GM23338 (cell line): Measurements from ENCODE around the gene NWD2. TPM values are rescaled to one million over a fixed set of nuclear protein-coding genes. Genes with fewer than 3 reads are reported as not detected.

ENCODE experiments used
- ATAC-seq: fragments of 200-7000 bp; cut with Tn5 transposase; 3 replicates; pipeline ENCODE4 v1.9.1; 2020
- DNase-seq: peaks from one replicate; pipeline ENCODE4 v3.0.0-alpha.2; 2015; ENCODE audit warnings: low spot score
- H2AFZ ChIP-seq: fragments of 200-600 bp; sonication (generic); 2 replicates; pipeline ENCODE4 v1.8.0; 2016; ENCODE audit warnings: antibody characterized with exemption, mild to moderate bottlenecking, moderate library complexity
- H3F3A ChIP-seq: fragments of 200-600 bp; sonication (generic); replicated peaks from 2 replicates; pipeline ENCODE4 v1.8.0; 2017; ENCODE audit warnings: antibody characterized with exemption, mixed run types, low read depth
- H3K27ac ChIP-seq: fragments of 200-600 bp; sonication (generic); 2 replicates; pipeline ENCODE4 v1.6.1; 2016; ENCODE audit warnings: low read depth
- H3K27me3 ChIP-seq: fragments of 200-600 bp; sonication (generic); 2 replicates; pipeline ENCODE4 v1.8.0; 2016; ENCODE audit warnings: mild to moderate bottlenecking, mixed run types, moderate library complexity; ENCODE audit not compliant: insufficient read depth
- H3K36me3 ChIP-seq: fragments of 200-600 bp; sonication (generic); 2 replicates; pipeline ENCODE4 v1.8.0; 2016; ENCODE audit warnings: mild to moderate bottlenecking; ENCODE audit not compliant: insufficient read depth
- H3K4me1 ChIP-seq: fragments of 200-600 bp; sonication (generic); 2 replicates; pipeline ENCODE4 v1.8.0; 2016; ENCODE audit warnings: mild to moderate bottlenecking, moderate library complexity; ENCODE audit not compliant: insufficient read depth
- H3K4me2 ChIP-seq: fragments of 200-600 bp; sonication (generic); 2 replicates; pipeline ENCODE4 v1.7.1; 2017; ENCODE audit warnings: mixed run types
- H3K4me3 ChIP-seq: fragments of 200-600 bp; sonication (generic); 2 replicates; pipeline ENCODE4 v1.6.1; 2016; ENCODE audit warnings: mixed run types
- H3K79me2 ChIP-seq: fragments of 200-600 bp; sonication (generic); replicated peaks from 2 replicates; pipeline ENCODE4 v1.8.0; 2017; ENCODE audit warnings: mild to moderate bottlenecking; ENCODE audit not compliant: insufficient read depth
- H3K9me2 ChIP-seq: fragments of 200-600 bp; sonication (generic); 2 replicates; pipeline ENCODE4 v1.8.0; 2017; ENCODE audit not compliant: insufficient read depth
- H4K20me1 ChIP-seq: fragments of 200-600 bp; sonication (generic); replicated peaks from 2 replicates; pipeline ENCODE4 v1.8.0; 2017; ENCODE audit warnings: mild to moderate bottlenecking; ENCODE audit not compliant: insufficient read depth
- H3K27ac Mint-ChIP-seq: 2 replicates; pipeline ENCODE4 v1.8.0; 2020; ENCODE audit warnings: inconsistent platforms, mild to moderate bottlenecking, moderate library complexity, mixed read lengths
- H3K27me3 Mint-ChIP-seq: 3 replicates; pipeline ENCODE4 v1.8.0; 2022; ENCODE audit warnings: low read depth, mild to moderate bottlenecking, moderate library complexity, mixed read lengths, inconsistent platforms; ENCODE audit not compliant: insufficient read depth, poor library complexity
- H3K36me3 Mint-ChIP-seq: 3 replicates; pipeline ENCODE4 v1.8.0; 2021; ENCODE audit warnings: low read depth, mild to moderate bottlenecking, inconsistent platforms, moderate library complexity, mixed read lengths
- H3K4me1 Mint-ChIP-seq: 3 replicates; pipeline ENCODE4 v1.8.0; 2020; ENCODE audit warnings: mild to moderate bottlenecking, inconsistent platforms, mixed read lengths
- H3K4me3 Mint-ChIP-seq: 3 replicates; pipeline ENCODE4 v1.8.0; 2021; ENCODE audit warnings: moderate library complexity, mild to moderate bottlenecking, inconsistent platforms, mixed read lengths
- H3K9me3 Mint-ChIP-seq: 3 replicates; pipeline ENCODE4 v1.8.0; 2020; ENCODE audit warnings: moderate library complexity, mild to moderate bottlenecking, inconsistent platforms, mixed read lengths
- CREB1 ChIP-seq: fragments of 250-450 bp; sonication (Bioruptor Pico); IDR thresholded peaks from 2 replicates; pipeline ENCODE4 v1.5.0; 2020; ENCODE audit warnings: low read depth, mild to moderate bottlenecking, moderate library complexity
- EZH2 ChIP-seq: fragments of 200-600 bp; sonication (generic); IDR thresholded peaks from one replicate; pipeline ENCODE4 v1.8.0; 2017; ENCODE audit warnings: antibody characterized with exemption, mild to moderate bottlenecking, low read depth; ENCODE audit not compliant: unreplicated experiment
- EZH2phosphoT487 ChIP-seq: fragments of 200-600 bp; sonication (generic); IDR thresholded peaks from one replicate; pipeline ENCODE4 v1.8.1; 2018; ENCODE audit warnings: antibody characterized with exemption; ENCODE audit not compliant: unreplicated experiment
- JUNB ChIP-seq: IDR thresholded peaks from one replicate; pipeline ENCODE4 v1.6.1; 2016; ENCODE audit warnings: antibody characterized with exemption; ENCODE audit not compliant: unreplicated experiment
- NANOG ChIP-seq: IDR thresholded peaks from 2 replicates; pipeline ENCODE4 v1.6.1; 2016; ENCODE audit warnings: antibody characterized with exemption, borderline replicate concordance
- POLR2AphosphoS5 ChIP-seq: IDR thresholded peaks from 2 replicates; pipeline ENCODE4 v1.6.1; 2016; ENCODE audit warnings: antibody characterized with exemption, low read depth
- STAT1 ChIP-seq: IDR thresholded peaks from one replicate; pipeline ENCODE4 v1.6.1; 2016; ENCODE audit warnings: antibody characterized with exemption; ENCODE audit not compliant: unreplicated experiment
- ZNF114 ChIP-seq: fragments of 250-450 bp; sonication (Bioruptor Pico); IDR thresholded peaks from 2 replicates; pipeline ENCODE4 v1.5.0; 2020; ENCODE audit warnings: mild to moderate bottlenecking, moderate library complexity
- ZNF331 ChIP-seq: fragments of 250-450 bp; sonication (Bioruptor Pico); IDR thresholded peaks from 2 replicates; pipeline ENCODE4 v1.5.0; 2020; ENCODE audit warnings: low read depth, mild to moderate bottlenecking, moderate library complexity
- polyA plus RNA-seq: library from polyadenylated mRNA; unstranded; fragments of >200 nt; fragmentation: Nextera tagmentation; extraction: Ambion mirVana; gene quantifications from 2 replicates; pipeline ENCODE4 v1.2.1, GENCODE V29; 2016
- total RNA-seq: library from RNA; depleted of rRNA; stranded (reverse); fragments of >200 nt; shearing (Covaris generic); gene quantifications from 2 replicates; pipeline ENCODE4 v1.2.3, GENCODE V29; 2014
- TF ChIP-seq, protein P1 (sequence below): IDR thresholded peaks from 2 replicates; pipeline ENCODE4 v1.6.1; 2016; ENCODE audit warnings: antibody characterized with exemption
- TF ChIP-seq, protein P2 (sequence below): IDR thresholded peaks from one replicate; pipeline ENCODE4 v1.6.1; 2018; ENCODE audit warnings: antibody characterized with exemption; ENCODE audit not compliant: unreplicated experiment
- TF ChIP-seq, protein P3 (sequence below): fragments of 250-450 bp; sonication (Bioruptor Pico); IDR thresholded peaks from 2 replicates; pipeline ENCODE4 v1.5.0; 2020; ENCODE audit warnings: mild to moderate bottlenecking, moderate library complexity
- TF ChIP-seq, protein P4 (sequence below), 2 experiments: fragments of 200-600 bp in 1 of 2; sonication (generic) in 1 of 2; conservative IDR thresholded peaks; 2 replicates each; pipeline versions ENCODE4 v1.5.1 to v1.6.1; 2016 to 2017; ENCODE audit warnings: antibody characterized with exemption in 2 of 2, low read depth in 2 of 2, mild to moderate bottlenecking in 2 of 2, moderate library complexity in 1 of 2

The NWD2 gene
- total and polyA plus RNA-seq, 2 experiments from 2014 or later = 0.07 TPM; not detected in 1

GRCh38 chr4:37225778-37226177, 18.8 kb upstream of the NWD2 start:
- no peaks in the 10 kb centered on the region for H3K9me2 ChIP-seq
- no peak overlapping the region for H3K4me3 Mint-ChIP-seq
- no peak overlapping the region for H3K27ac Mint-ChIP-seq
- no peaks in the 10 kb centered on the region; the same call in 2 of the 3 replicates for H3K9me3 Mint-ChIP-seq
- no peak overlapping the region for H3K27ac ChIP-seq
- H3K36me3 Mint-ChIP-seq = no peaks in the 10 kb centered on the region
- no peaks in the 10 kb centered on the region for H3K27me3 Mint-ChIP-seq
- no peak overlapping the region for H2AFZ ChIP-seq
- H3K4me1 ChIP-seq = no peaks in the 10 kb centered on the region
- H3K4me1 Mint-ChIP-seq = no peaks in the 10 kb centered on the region
- H3F3A ChIP-seq = no peaks in the 10 kb centered on the region
- DNase-seq (no peak), ATAC-seq (no peak)
- H3K27me3 ChIP-seq = no peaks in the 10 kb centered on the region
- no peaks in the 10 kb centered on the region for H3K79me2 ChIP-seq
- H3K36me3 ChIP-seq = no peaks in the 10 kb centered on the region
- H4K20me1 ChIP-seq = no peaks in the 10 kb centered on the region
- H3K4me3 ChIP-seq = no peak overlapping the region
- TF ChIP-seq ZNF114 (CRISPR knock-in tag) = no peak
- TF ChIP-seq, protein P1, sequence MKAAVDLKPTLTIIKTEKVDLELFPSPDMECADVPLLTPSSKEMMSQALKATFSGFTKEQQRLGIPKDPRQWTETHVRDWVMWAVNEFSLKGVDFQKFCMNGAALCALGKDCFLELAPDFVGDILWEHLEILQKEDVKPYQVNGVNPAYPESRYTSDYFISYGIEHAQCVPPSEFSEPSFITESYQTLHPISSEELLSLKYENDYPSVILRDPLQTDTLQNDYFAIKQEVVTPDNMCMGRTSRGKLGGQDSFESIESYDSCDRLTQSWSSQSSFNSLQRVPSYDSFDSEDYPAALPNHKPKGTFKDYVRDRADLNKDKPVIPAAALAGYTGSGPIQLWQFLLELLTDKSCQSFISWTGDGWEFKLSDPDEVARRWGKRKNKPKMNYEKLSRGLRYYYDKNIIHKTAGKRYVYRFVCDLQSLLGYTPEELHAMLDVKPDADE = no peak
- TF ChIP-seq JUNB = no peak
- TF ChIP-seq, protein P2, sequence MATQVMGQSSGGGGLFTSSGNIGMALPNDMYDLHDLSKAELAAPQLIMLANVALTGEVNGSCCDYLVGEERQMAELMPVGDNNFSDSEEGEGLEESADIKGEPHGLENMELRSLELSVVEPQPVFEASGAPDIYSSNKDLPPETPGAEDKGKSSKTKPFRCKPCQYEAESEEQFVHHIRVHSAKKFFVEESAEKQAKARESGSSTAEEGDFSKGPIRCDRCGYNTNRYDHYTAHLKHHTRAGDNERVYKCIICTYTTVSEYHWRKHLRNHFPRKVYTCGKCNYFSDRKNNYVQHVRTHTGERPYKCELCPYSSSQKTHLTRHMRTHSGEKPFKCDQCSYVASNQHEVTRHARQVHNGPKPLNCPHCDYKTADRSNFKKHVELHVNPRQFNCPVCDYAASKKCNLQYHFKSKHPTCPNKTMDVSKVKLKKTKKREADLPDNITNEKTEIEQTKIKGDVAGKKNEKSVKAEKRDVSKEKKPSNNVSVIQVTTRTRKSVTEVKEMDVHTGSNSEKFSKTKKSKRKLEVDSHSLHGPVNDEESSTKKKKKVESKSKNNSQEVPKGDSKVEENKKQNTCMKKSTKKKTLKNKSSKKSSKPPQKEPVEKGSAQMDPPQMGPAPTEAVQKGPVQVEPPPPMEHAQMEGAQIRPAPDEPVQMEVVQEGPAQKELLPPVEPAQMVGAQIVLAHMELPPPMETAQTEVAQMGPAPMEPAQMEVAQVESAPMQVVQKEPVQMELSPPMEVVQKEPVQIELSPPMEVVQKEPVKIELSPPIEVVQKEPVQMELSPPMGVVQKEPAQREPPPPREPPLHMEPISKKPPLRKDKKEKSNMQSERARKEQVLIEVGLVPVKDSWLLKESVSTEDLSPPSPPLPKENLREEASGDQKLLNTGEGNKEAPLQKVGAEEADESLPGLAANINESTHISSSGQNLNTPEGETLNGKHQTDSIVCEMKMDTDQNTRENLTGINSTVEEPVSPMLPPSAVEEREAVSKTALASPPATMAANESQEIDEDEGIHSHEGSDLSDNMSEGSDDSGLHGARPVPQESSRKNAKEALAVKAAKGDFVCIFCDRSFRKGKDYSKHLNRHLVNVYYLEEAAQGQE = no peak
- TF ChIP-seq CREB1 (CRISPR knock-in tag) = no peak
- TF ChIP-seq, protein P3, sequence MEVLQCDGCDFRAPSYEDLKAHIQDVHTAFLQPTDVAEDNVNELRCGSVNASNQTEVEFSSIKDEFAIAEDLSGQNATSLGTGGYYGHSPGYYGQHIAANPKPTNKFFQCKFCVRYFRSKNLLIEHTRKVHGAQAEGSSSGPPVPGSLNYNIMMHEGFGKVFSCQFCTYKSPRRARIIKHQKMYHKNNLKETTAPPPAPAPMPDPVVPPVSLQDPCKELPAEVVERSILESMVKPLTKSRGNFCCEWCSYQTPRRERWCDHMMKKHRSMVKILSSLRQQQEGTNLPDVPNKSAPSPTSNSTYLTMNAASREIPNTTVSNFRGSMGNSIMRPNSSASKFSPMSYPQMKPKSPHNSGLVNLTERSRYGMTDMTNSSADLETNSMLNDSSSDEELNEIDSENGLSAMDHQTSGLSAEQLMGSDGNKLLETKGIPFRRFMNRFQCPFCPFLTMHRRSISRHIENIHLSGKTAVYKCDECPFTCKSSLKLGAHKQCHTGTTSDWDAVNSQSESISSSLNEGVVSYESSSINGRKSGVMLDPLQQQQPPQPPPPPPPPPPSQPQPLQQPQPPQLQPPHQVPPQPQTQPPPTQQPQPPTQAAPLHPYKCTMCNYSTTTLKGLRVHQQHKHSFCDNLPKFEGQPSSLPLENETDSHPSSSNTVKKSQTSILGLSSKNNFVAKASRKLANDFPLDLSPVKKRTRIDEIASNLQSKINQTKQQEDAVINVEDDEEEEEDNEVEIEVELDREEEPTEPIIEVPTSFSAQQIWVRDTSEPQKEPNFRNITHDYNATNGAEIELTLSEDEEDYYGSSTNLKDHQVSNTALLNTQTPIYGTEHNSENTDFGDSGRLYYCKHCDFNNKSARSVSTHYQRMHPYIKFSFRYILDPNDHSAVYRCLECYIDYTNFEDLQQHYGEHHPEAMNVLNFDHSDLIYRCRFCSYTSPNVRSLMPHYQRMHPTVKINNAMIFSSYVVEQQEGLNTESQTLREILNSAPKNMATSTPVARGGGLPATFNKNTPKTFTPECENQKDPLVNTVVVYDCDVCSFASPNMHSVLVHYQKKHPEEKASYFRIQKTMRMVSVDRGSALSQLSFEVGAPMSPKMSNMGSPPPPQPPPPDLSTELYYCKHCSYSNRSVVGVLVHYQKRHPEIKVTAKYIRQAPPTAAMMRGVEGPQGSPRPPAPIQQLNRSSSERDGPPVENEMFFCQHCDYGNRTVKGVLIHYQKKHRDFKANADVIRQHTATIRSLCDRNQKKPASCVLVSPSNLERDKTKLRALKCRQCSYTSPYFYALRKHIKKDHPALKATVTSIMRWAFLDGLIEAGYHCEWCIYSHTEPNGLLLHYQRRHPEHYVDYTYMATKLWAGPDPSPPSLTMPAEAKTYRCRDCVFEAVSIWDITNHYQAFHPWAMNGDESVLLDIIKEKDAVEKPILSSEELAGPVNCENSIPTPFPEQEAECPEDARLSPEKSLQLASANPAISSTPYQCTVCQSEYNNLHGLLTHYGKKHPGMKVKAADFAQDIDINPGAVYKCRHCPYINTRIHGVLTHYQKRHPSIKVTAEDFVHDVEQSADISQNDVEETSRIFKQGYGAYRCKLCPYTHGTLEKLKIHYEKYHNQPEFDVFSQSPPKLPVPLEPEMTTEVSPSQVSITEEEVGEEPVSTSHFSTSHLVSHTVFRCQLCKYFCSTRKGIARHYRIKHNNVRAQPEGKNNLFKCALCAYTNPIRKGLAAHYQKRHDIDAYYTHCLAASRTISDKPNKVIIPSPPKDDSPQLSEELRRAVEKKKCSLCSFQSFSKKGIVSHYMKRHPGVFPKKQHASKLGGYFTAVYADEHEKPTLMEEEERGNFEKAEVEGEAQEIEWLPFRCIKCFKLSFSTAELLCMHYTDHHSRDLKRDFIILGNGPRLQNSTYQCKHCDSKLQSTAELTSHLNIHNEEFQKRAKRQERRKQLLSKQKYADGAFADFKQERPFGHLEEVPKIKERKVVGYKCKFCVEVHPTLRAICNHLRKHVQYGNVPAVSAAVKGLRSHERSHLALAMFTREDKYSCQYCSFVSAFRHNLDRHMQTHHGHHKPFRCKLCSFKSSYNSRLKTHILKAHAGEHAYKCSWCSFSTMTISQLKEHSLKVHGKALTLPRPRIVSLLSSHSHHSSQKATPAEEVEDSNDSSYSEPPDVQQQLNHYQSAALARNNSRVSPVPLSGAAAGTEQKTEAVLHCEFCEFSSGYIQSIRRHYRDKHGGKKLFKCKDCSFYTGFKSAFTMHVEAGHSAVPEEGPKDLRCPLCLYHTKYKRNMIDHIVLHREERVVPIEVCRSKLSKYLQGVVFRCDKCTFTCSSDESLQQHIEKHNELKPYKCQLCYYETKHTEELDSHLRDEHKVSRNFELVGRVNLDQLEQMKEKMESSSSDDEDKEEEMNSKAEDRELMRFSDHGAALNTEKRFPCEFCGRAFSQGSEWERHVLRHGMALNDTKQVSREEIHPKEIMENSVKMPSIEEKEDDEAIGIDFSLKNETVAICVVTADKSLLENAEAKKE (CRISPR knock-in tag) = no peak
- TF ChIP-seq POLR2AphosphoS5 = no peak
- no peak for TF ChIP-seq STAT1
- no peak for TF ChIP-seq ZNF331 (CRISPR knock-in tag)
- TF ChIP-seq EZH2phosphoT487 = no peak
- TF ChIP-seq, protein P4, sequence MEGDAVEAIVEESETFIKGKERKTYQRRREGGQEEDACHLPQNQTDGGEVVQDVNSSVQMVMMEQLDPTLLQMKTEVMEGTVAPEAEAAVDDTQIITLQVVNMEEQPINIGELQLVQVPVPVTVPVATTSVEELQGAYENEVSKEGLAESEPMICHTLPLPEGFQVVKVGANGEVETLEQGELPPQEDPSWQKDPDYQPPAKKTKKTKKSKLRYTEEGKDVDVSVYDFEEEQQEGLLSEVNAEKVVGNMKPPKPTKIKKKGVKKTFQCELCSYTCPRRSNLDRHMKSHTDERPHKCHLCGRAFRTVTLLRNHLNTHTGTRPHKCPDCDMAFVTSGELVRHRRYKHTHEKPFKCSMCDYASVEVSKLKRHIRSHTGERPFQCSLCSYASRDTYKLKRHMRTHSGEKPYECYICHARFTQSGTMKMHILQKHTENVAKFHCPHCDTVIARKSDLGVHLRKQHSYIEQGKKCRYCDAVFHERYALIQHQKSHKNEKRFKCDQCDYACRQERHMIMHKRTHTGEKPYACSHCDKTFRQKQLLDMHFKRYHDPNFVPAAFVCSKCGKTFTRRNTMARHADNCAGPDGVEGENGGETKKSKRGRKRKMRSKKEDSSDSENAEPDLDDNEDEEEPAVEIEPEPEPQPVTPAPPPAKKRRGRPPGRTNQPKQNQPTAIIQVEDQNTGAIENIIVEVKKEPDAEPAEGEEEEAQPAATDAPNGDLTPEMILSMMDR (conservative IDR thresholded peaks at IDR 0.05; ENCODE audit: low read depth in 2 of 2) = no peak
- no peak for TF ChIP-seq NANOG
- TF ChIP-seq EZH2 = no peak
- no peak overlapping the region for H3K4me2 ChIP-seq
